Measurements from ENCODE around the gene RNF213. TPM values are rescaled to one million over a fixed set of nuclear protein-coding genes. Genes with fewer than 3 reads are reported as not detected.
A peak's percentile ranks its signal among the peaks of the same experiment; 100 is the strongest.

The RNF213 gene
- total RNA-seq, 1 experiment from 2014 or later: 61.4 TPM

GRCh38 chr17:80263253-80264204 is 2.9 kb downstream of the RNF213 start:
- ChIA-PET CTCF (interaction anchor here (0.7 to 1.3 kb wide), 3 partner anchors 16 to 405 kb away, joined by 3 to 6 read pairs (median 3); partner anchors contain the start of gene GAA), POLR2A (no interaction called here)
- Mint-ChIP-seq H3K4me3 (ENCODE audit: unreplicated experiment) (no peak overlapping the region), H3K9me3 (ENCODE audit: unreplicated experiment) (no peaks in the 10 kb centered on the region), H3K4me1 (ENCODE audit: low read depth, unreplicated experiment) (peaks cover 17% of the 10 kb centered on the region), H3K27ac (ENCODE audit: unreplicated experiment) (no peak overlapping the region), H3K36me3 (ENCODE audit: insufficient read depth, unreplicated experiment) (peaks cover 14% of the 10 kb centered on the region), H3K27me3 (ENCODE audit: insufficient read depth, unreplicated experiment) (no peaks in the 10 kb centered on the region)
- DNase-seq: peak in 1 of 2 experiments; percentile 62
- BruUV-seq (replicated peaks): no TSS peak
- H3K4me3 ChIP-seq (ENCODE audit: low read depth, low read length): no peak overlapping the region
- TF ChIP-seq, protein P1, sequence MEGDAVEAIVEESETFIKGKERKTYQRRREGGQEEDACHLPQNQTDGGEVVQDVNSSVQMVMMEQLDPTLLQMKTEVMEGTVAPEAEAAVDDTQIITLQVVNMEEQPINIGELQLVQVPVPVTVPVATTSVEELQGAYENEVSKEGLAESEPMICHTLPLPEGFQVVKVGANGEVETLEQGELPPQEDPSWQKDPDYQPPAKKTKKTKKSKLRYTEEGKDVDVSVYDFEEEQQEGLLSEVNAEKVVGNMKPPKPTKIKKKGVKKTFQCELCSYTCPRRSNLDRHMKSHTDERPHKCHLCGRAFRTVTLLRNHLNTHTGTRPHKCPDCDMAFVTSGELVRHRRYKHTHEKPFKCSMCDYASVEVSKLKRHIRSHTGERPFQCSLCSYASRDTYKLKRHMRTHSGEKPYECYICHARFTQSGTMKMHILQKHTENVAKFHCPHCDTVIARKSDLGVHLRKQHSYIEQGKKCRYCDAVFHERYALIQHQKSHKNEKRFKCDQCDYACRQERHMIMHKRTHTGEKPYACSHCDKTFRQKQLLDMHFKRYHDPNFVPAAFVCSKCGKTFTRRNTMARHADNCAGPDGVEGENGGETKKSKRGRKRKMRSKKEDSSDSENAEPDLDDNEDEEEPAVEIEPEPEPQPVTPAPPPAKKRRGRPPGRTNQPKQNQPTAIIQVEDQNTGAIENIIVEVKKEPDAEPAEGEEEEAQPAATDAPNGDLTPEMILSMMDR (IDR thresholded peaks at IDR 0.05; ENCODE audit: insufficient read depth in 1 of 2, low read depth in 1 of 2, low read length in 1 of 2, severe bottlenecking in 1 of 2, unreplicated experiment in 1 of 2): no peak
- intact Hi-C loops (cut with micrococcal nuclease; ENCODE audit: unreplicated experiment): no loop called here
- 0 out of 2 replicates have a peak, but pooled peaks cover 1% of the 10 kb centered on the region for H3K36me3 ChIP-seq (ENCODE audit: control insufficient read depth, insufficient read depth, low read length)
- H3K27me3 ChIP-seq (replicated peaks; ENCODE audit: control insufficient read depth, insufficient read depth, low read length): no peaks in the 10 kb centered on the region
- H3K4me1 ChIP-seq: peaks cover 28% of the 10 kb centered on the region
- H3K9me3 ChIP-seq: no peaks in the 10 kb centered on the region

GRCh38 chr17:80264205-80265075 is 3.8 kb downstream of the RNF213 start:
- H3K4me1 ChIP-seq: peaks cover 24% of the 10 kb centered on the region
- Mint-ChIP-seq H3K4me1 (ENCODE audit: low read depth, unreplicated experiment) (peaks cover 15% of the 10 kb centered on the region), H3K27ac (ENCODE audit: unreplicated experiment) (peak overlapping the region; percentile 23), H3K27me3 (ENCODE audit: insufficient read depth, unreplicated experiment) (no peaks in the 10 kb centered on the region), H3K9me3 (ENCODE audit: unreplicated experiment) (no peaks in the 10 kb centered on the region), H3K36me3 (ENCODE audit: insufficient read depth, unreplicated experiment) (peaks cover 14% of the 10 kb centered on the region), H3K4me3 (ENCODE audit: unreplicated experiment) (no peak overlapping the region)
- POLR2A ChIA-PET: no interaction called here
- no peak overlapping the region for H3K4me3 ChIP-seq (ENCODE audit: low read depth, low read length)
- no TSS peak for BruUV-seq (replicated peaks)
- H3K27me3 ChIP-seq (replicated peaks; ENCODE audit: control insufficient read depth, insufficient read depth, low read length): no peaks in the 10 kb centered on the region
- no peaks in the 10 kb centered on the region for H3K9me3 ChIP-seq
- H3K36me3 ChIP-seq (ENCODE audit: control insufficient read depth, insufficient read depth, low read length): 0 out of 2 replicates have a peak, but pooled peaks cover 1% of the 10 kb centered on the region
- TF ChIP-seq, protein P1 (IDR thresholded peaks at IDR 0.05; ENCODE audit: insufficient read depth in 1 of 2, low read depth in 1 of 2, low read length in 1 of 2, severe bottlenecking in 1 of 2, unreplicated experiment in 1 of 2): no peak
- DNase-seq: no peak
- intact Hi-C loops (cut with micrococcal nuclease; ENCODE audit: unreplicated experiment): no loop called here
- CTCF ChIA-PET: interaction anchor here (1.3 kb wide), 1 partner anchor 163 kb away, joined by 3 read pairs; the partner anchor contains the start of gene GAA

Measured in Caco-2 (cell line).